IMR-90 (cell line): ENCODE data around the gene LHX1. TPM values are rescaled to one million over a fixed set of nuclear protein-coding genes. Genes with fewer than 3 reads are reported as not detected.

ENCODE experiments used
- ATAC-seq: fragments of 200-7000 bp; cut with Tn5 transposase; 2 replicates; pipeline ENCODE4 v1.9.1; 2020; ENCODE audit warnings: low read depth, mild to moderate bottlenecking, moderate library complexity
- BruUV-seq: library from RNA; stranded (reverse); fragments of 400-500 nt; replicated peaks from 2 replicates; lab custom pipeline; 2021; lab: Mats Ljungman, UMichigan
- CTCF ChIA-PET: fragments of 300-600 bp; formaldehyde crosslinking; extraction: SDS; loops from one replicate; lab custom pipeline; 2021; ENCODE audit warnings: antibody characterized with exemption; lab: Yijun Ruan, JAX
- POLR2A ChIA-PET: fragments of 300-600 bp; sonication (Branson Sonifier 250); formaldehyde crosslinking; loops from one replicate; lab custom pipeline; 2022; ENCODE audit warnings: antibody characterized with exemption; ENCODE audit not compliant: unreplicated experiment; lab: Charles Lee
- DNase-seq: peaks from one replicate; pipeline ENCODE4 v3.0.0; 2013
- H2AFZ ChIP-seq: replicated peaks from 2 replicates; pipeline ENCODE3; 2013; ENCODE audit warnings: low read length, mild to moderate bottlenecking; ENCODE audit not compliant: poor library complexity
- H2AK5ac ChIP-seq: 2 replicates; pipeline ENCODE4 v1.6.1; 2013; ENCODE audit warnings: low read depth, low read length, inconsistent platforms
- H2AK9ac ChIP-seq: replicated peaks from 2 replicates; pipeline ENCODE3; 2013; ENCODE audit warnings: mild to moderate bottlenecking, low read depth, low read length, moderate library complexity; ENCODE audit not compliant: poor library complexity
- H2BK120ac ChIP-seq: 2 replicates; pipeline ENCODE4 v1.6.1; 2013; ENCODE audit warnings: low read depth, low read length, inconsistent platforms
- H2BK15ac ChIP-seq: 3 replicates; pipeline ENCODE4 v1.6.1; 2013; ENCODE audit warnings: low read depth, low read length, inconsistent platforms
- H2BK20ac ChIP-seq: 2 replicates; pipeline ENCODE4 v1.6.1; 2013; ENCODE audit warnings: low read depth, mild to moderate bottlenecking, inconsistent platforms, low read length, moderate library complexity
- H2BK5ac ChIP-seq: 2 replicates; pipeline ENCODE4 v1.6.1; 2013; ENCODE audit warnings: mild to moderate bottlenecking, low read depth, low read length, inconsistent platforms; ENCODE audit not compliant: poor library complexity, severe bottlenecking
- H3K14ac ChIP-seq: replicated peaks from 2 replicates; pipeline ENCODE4 v1.6.1; 2013; ENCODE audit warnings: low read depth, low read length, inconsistent platforms
- H3K18ac ChIP-seq: 2 replicates; pipeline ENCODE4 v1.6.1; 2013; ENCODE audit warnings: low read depth, low read length, control low read depth
- H3K23ac ChIP-seq: 2 replicates; pipeline ENCODE4 v1.6.1; 2013; ENCODE audit warnings: low read depth, low read length, inconsistent platforms
- H3K27ac ChIP-seq: 2 replicates; pipeline ENCODE4 v1.5.1; 2013; ENCODE audit warnings: mild to moderate bottlenecking, control low read depth, low read length; ENCODE audit not compliant: insufficient read depth
- H3K27me3 ChIP-seq: 2 replicates; pipeline ENCODE4 v1.6.1; 2013; ENCODE audit warnings: low read length; ENCODE audit not compliant: control insufficient read depth, insufficient read depth
- H3K36me3 ChIP-seq: 2 replicates; pipeline ENCODE4 v1.6.1; 2013; ENCODE audit warnings: low read length, mixed read lengths; ENCODE audit not compliant: control insufficient read depth, insufficient read depth
- H3K4ac ChIP-seq: 2 replicates; pipeline ENCODE4 v1.6.1; 2013; ENCODE audit warnings: low read depth, low read length, inconsistent platforms
- H3K4me1 ChIP-seq: 2 replicates; pipeline ENCODE4 v1.6.1; 2013; ENCODE audit warnings: low read length, mixed read lengths; ENCODE audit not compliant: control insufficient read depth, insufficient read depth
- H3K4me2 ChIP-seq: 2 replicates; pipeline ENCODE4 v1.6.1; 2013; ENCODE audit warnings: low read depth, mild to moderate bottlenecking, control low read depth, low read length, moderate library complexity
- H3K4me3 ChIP-seq: 2 replicates; pipeline ENCODE4 v1.5.1; 2013; ENCODE audit warnings: low read depth, mild to moderate bottlenecking, control low read depth, low read length, moderate library complexity; ENCODE audit not compliant: insufficient read depth
- H3K56ac ChIP-seq: 2 replicates; pipeline ENCODE4 v1.6.1; 2013; ENCODE audit warnings: low read length, inconsistent platforms; ENCODE audit not compliant: insufficient read depth; ENCODE audit errors: extremely low read depth
- H3K79me1 ChIP-seq, 2 experiments: 2 replicates each; pipeline ENCODE4 v1.6.1; 2013; ENCODE audit warnings: low read length in 2 of 2, inconsistent platforms in 1 of 2, low read depth in 1 of 2
- H3K9ac ChIP-seq: 2 replicates; pipeline ENCODE4 v1.6.1; 2013; ENCODE audit warnings: low read depth, low read length, control low read depth
- H3K9me1 ChIP-seq: 2 replicates; pipeline ENCODE4 v1.6.1; 2013; ENCODE audit warnings: low read length, inconsistent platforms; ENCODE audit not compliant: insufficient read depth
- H3K9me3 ChIP-seq: 2 replicates; pipeline ENCODE4 v1.6.1; 2013; ENCODE audit warnings: low read length; ENCODE audit not compliant: control insufficient read depth, insufficient read depth
- H4K20me1 ChIP-seq: 2 replicates; pipeline ENCODE4 v1.6.1; 2013; ENCODE audit warnings: low read length, inconsistent platforms; ENCODE audit not compliant: insufficient read depth
- H4K5ac ChIP-seq: 2 replicates; pipeline ENCODE4 v1.6.1; 2013; ENCODE audit warnings: mild to moderate bottlenecking, low read depth, low read length, control low read depth
- H4K8ac ChIP-seq, 2 experiments: 2 replicates each; pipeline ENCODE4 v1.6.1; 2013; ENCODE audit warnings: low read depth in 2 of 2, low read length in 2 of 2, control low read depth in 1 of 2, inconsistent platforms in 1 of 2
- H4K91ac ChIP-seq: 2 replicates; pipeline ENCODE4 v1.6.1; 2013; ENCODE audit warnings: low read depth, low read length, inconsistent platforms; ENCODE audit not compliant: insufficient read depth
- CEBPB ChIP-seq: IDR thresholded peaks from 2 replicates; pipeline ENCODE4 v1.6.1; 2012; ENCODE audit warnings: low read depth, low read length, improper control_type of control experiment
- MAFK ChIP-seq: IDR thresholded peaks from 2 replicates; pipeline ENCODE4 v1.6.1; 2012; ENCODE audit warnings: low read depth, low read length, improper control_type of control experiment
- NFE2L2 ChIP-seq: fragments of 150-350 bp; IDR thresholded peaks from 2 replicates; pipeline ENCODE4 v1.6.1; 2016; ENCODE audit warnings: low read depth, mild to moderate bottlenecking, low read length
- RAD21 ChIP-seq: IDR thresholded peaks from 2 replicates; pipeline ENCODE4 v1.6.1; 2012; ENCODE audit warnings: low read length, improper control_type of control experiment
- WGBS, 2 experiments: methylation state at CpG; one replicate each; pipeline versions ENCODE4 v1.1.5 to v1.1.7; 2013; ENCODE audit warnings: missing lambda C conversion rate in 2 of 2; ENCODE audit not compliant: insufficient read length in 1 of 2; ENCODE audit errors: extremely low coverage in 2 of 2; 5-methylcytosine and 5-hydroxymethylcytosine counted together
- dilution Hi-C: fragments of 300-500 bp; cut with HindIII; formaldehyde crosslinking; loops from one replicate; pipeline ENCODE4 v1.14.3; 2018; ENCODE audit warnings: low sequenced_read_pairs; ENCODE audit not compliant: unreplicated experiment
- in situ Hi-C: fragments of 300-500 bp; cut with MboI; formaldehyde crosslinking; loops from 3 replicates; pipeline ENCODE4 v1.14.3; 2019; ENCODE audit warnings: low sequenced_read_pairs, inconsistent platforms, mixed read lengths
- intact Hi-C: fragments of 100-400 bp; cut with micrococcal nuclease; formaldehyde crosslinking; loops from 2 replicates; pipeline ENCODE4 v1.10.0; 2022
- polyA plus RNA-seq, 3 experiments: library from polyadenylated mRNA; depleted of rRNA; stranded (reverse); fragments of >200 nt; gene quantifications; 2 replicates each; pipeline ENCODE4 v1.2.3, GENCODE V29; 2012; ENCODE audit warnings: low replicate concordance in 1 of 3
- total RNA-seq: library from RNA; depleted of rRNA; stranded (reverse); fragments of >200 nt; gene quantifications from 2 replicates; pipeline ENCODE4 v1.2.3, GENCODE V29; 2012
- TF ChIP-seq, protein P1 (sequence below): fragments of 150-350 bp; IDR thresholded peaks from 2 replicates; pipeline ENCODE4 v1.6.1; 2016; ENCODE audit warnings: low read depth, mild to moderate bottlenecking, low read length, moderate library complexity, borderline replicate concordance

LHX1 gene
- total and polyA plus RNA-seq, 2 of the 4 experiments (the other 2 are of a cell fraction) = not detected

DNA sequence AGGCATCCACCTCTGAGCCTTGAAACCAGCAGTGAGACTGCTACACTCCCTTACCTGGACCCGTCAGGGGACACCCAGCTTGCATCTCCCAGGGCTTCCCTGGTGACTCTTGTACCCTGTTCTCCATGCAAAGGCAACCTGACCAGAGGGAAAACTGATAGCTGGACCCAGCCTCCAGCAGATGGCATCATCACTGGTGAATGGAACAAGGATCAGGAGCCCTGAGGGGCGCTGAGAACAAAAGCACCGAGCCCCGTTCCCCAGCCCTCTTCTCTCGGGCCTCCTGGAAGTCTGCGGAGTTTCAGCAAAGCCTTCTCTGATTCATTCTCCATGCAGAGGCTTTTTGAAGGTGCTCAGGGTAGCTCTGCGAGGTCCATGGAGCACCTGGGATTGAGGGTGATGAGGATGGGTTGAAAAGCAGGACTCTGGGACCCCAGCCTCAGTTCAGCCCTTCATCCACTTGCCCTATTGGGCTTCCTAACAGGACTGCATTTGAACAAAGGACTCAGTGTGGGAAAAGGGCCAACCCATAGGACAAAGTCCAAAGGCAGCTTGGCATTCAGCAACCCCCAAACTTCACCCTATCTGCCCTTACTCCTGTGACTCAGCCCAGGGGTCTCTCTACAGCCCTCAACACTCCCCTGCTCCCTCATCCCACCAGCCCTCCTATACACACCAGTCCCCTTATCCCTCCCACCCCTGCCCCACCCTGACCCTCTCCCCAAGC, 45.0 kb upstream of the LHX1 start:
- no peak overlapping the region for H4K5ac ChIP-seq
- H3K56ac ChIP-seq = no peak overlapping the region
- POLR2A ChIA-PET = no interaction called here
- H3K36me3 ChIP-seq = no peaks in the 10 kb centered on the region
- H2AK5ac ChIP-seq = no peak overlapping the region
- no peak overlapping the region for H3K4me3 ChIP-seq
- H3K23ac ChIP-seq = no peak overlapping the region
- H4K20me1 ChIP-seq = no peaks in the 10 kb centered on the region
- no peak overlapping the region for H2BK15ac ChIP-seq
- no peak overlapping the region for H4K91ac ChIP-seq
- DNase-seq (no peak), ATAC-seq (no peak)
- CTCF ChIA-PET = no interaction called here
- no peak overlapping the region for H3K14ac ChIP-seq
- in situ Hi-C loops = no loop called here
- H4K8ac ChIP-seq = no peak overlapping the region
- no peak overlapping the region for H3K4me2 ChIP-seq
- no peak overlapping the region for H3K9ac ChIP-seq
- H2AK9ac ChIP-seq = no peak overlapping the region
- H3K4me1 ChIP-seq = no peaks in the 10 kb centered on the region
- no peak overlapping the region for H2AFZ ChIP-seq
- H3K4ac ChIP-seq = no peak overlapping the region
- intact Hi-C loops = no loop called here
- no peak overlapping the region for H2BK5ac ChIP-seq
- peaks cover 37% of the 10 kb centered on the region for H3K27me3 ChIP-seq
- WGBS, 2 experiments = 54% methylated on average over 3 of the region's 7 CpGs; no CpG with 5 or more reads in 1 of the 2 experiments
- H3K79me1 ChIP-seq = no peaks in the 10 kb centered on the region
- H3K18ac ChIP-seq = no peak overlapping the region
- no peaks in the 10 kb centered on the region for H3K9me3 ChIP-seq
- H3K27ac ChIP-seq = no peak overlapping the region
- H2BK20ac ChIP-seq = no peak overlapping the region
- H3K9me1 ChIP-seq = no peaks in the 10 kb centered on the region
- BruUV-seq = no TSS peak
- dilution Hi-C loops = no loop called here
- no peak for TF ChIP-seq RAD21
- no peak for TF ChIP-seq NFE2L2
- no peak for TF ChIP-seq CEBPB
- TF ChIP-seq MAFK = no peak
- TF ChIP-seq, protein P1, sequence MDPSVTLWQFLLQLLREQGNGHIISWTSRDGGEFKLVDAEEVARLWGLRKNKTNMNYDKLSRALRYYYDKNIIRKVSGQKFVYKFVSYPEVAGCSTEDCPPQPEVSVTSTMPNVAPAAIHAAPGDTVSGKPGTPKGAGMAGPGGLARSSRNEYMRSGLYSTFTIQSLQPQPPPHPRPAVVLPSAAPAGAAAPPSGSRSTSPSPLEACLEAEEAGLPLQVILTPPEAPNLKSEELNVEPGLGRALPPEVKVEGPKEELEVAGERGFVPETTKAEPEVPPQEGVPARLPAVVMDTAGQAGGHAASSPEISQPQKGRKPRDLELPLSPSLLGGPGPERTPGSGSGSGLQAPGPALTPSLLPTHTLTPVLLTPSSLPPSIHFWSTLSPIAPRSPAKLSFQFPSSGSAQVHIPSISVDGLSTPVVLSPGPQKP = no peak
- H2BK120ac ChIP-seq = no peak overlapping the region
